PFSK-1 (cell line): ENCODE results near the gene POLR2C.

Experiments used
- FOXP2 ChIP-seq: optimal IDR thresholded peaks from 2 replicates; pipeline ENCODE3; 2011; ENCODE audit warnings: borderline replicate concordance, control low read depth, inconsistent platforms; ENCODE audit not compliant: insufficient read depth; ENCODE audit errors: extremely low read length, extremely low read depth
- POLR2AphosphoS5 ChIP-seq: IDR thresholded peaks from 2 replicates; pipeline ENCODE4 v1.6.1; 2012; ENCODE audit warnings: low read depth, mild to moderate bottlenecking, control low read depth, low read length, moderate library complexity
- REST ChIP-seq, 2 experiments: IDR thresholded peaks; 2 replicates each; pipeline versions ENCODE4 v1.6.1 to v1.8.0; 2011 to 2012; ENCODE audit warnings: low read depth in 2 of 2, low read length in 2 of 2, control low read depth in 1 of 2, inconsistent platforms in 1 of 2, mild to moderate bottlenecking in 1 of 2, moderate library complexity in 1 of 2; ENCODE audit not compliant: insufficient read depth in 1 of 2

DNA sequence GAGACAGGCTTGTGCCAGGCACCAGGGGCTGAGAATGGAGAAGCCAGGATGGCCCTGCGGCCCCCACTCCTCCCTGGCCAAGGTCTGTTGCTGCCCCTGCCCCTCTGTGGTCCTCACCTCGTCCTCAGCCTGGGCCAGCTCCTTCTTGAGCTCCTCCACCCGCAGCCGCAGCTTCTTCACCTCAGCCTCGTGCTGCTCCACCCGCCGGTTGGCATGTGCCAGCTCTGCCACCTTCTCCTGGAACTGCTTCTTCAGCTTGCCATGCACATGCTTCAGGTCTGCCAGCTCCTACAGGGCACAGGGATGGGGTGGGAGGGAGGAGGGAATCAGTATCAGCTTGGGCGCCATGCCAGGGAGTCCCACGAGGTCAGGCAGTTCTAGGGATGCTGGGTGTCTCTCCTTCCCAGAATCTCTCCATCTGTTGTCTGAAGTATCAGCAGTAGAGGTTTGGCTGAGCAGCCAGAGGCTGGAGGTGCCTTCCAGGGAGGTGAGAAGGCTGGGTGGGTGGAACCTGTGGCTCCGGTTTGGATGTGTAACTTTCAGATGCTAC, 53.8 kb downstream of the POLR2C start:
- TF ChIP-seq FOXP2 = no peak
- no peak for TF ChIP-seq POLR2AphosphoS5
- no peak for TF ChIP-seq REST (IDR thresholded peaks at IDR 0.05; ENCODE audit: insufficient read depth in 1 of 2, low read depth in 2 of 2, low read length in 2 of 2)
